Cardiac fibroblast (primary cell): ENCODE measurements around the gene SLC35G4.

Experiments used
- DNase-seq, 2 donors: peaks; one replicate each; pipeline versions ENCODE4 v3.0.0 to v3.0.0-alpha.2; 2010; ENCODE audit warnings: low read depth in 2 of 2
- H3K4me3 ChIP-seq, 2 donors: replicated peaks in 1 of 2; 1 replicate in 1 of 2; 2 replicates in 1 of 2; pipeline ENCODE4 v1.5.1; 2011; ENCODE audit warnings: low read depth in 2 of 2, low read length in 2 of 2, mild to moderate bottlenecking in 2 of 2, moderate library complexity in 1 of 2
- CTCF ChIP-seq: IDR thresholded peaks from one replicate; pipeline ENCODE4 v1.5.1; 2011; ENCODE audit warnings: low read depth, mild to moderate bottlenecking, low read length, inconsistent platforms

SLC35G4 gene

GRCh38 chr18:11572201-11572600 lies 37.2 kb upstream of the SLC35G4 start:
- no peak overlapping the region for H3K4me3 ChIP-seq
- DNase-seq = no peak
- TF ChIP-seq CTCF = no peak

- TF ChIP-seq CTCF = no peak
- no peak for DNase-seq
- no peak overlapping the region for H3K4me3 ChIP-seq
Measured at GRCh38 chr18:11574545-11574944, 34.9 kb upstream of the SLC35G4 start.

- no peak for DNase-seq
- TF ChIP-seq CTCF = no peak
- H3K4me3 ChIP-seq = no peak overlapping the region
Measured at GRCh38 chr18:11577271-11578112, 31.9 kb upstream of the SLC35G4 start.

GRCh38 chr18:11578799-11579198 lies 30.6 kb upstream of the SLC35G4 start:
- no peak overlapping the region for H3K4me3 ChIP-seq
- no peak for TF ChIP-seq CTCF
- no peak for DNase-seq

- no peak for DNase-seq
- TF ChIP-seq CTCF = no peak
- H3K4me3 ChIP-seq = no peak overlapping the region
Measured at GRCh38 chr18:11579916-11580315, 29.5 kb upstream of the SLC35G4 start.

GRCh38 chr18:11581286-11581685 lies 28.1 kb upstream of the SLC35G4 start:
- DNase-seq = no peak
- TF ChIP-seq CTCF = no peak
- no peak overlapping the region for H3K4me3 ChIP-seq

- no peak for DNase-seq
- TF ChIP-seq CTCF = no peak
Measured at GRCh38 chr18:11585596-11585995, 23.8 kb upstream of the SLC35G4 start.

More at GRCh38 chr18:11585596-11585995, 23.8 kb upstream of the SLC35G4 start:
- H3K4me3 ChIP-seq = no peak overlapping the region
